ENCODE results near the gene PRICKLE4. TPM values are rescaled to one million over a fixed set of nuclear protein-coding genes. Genes with fewer than 3 reads are reported as not detected.

Gene PRICKLE4
- total and polyA plus RNA-seq, 2 of the 13 experiments (the other 11 are each of a cell fraction or from before 2014, with no cell fraction given): 0.92 to 1.2 TPM

DNA sequence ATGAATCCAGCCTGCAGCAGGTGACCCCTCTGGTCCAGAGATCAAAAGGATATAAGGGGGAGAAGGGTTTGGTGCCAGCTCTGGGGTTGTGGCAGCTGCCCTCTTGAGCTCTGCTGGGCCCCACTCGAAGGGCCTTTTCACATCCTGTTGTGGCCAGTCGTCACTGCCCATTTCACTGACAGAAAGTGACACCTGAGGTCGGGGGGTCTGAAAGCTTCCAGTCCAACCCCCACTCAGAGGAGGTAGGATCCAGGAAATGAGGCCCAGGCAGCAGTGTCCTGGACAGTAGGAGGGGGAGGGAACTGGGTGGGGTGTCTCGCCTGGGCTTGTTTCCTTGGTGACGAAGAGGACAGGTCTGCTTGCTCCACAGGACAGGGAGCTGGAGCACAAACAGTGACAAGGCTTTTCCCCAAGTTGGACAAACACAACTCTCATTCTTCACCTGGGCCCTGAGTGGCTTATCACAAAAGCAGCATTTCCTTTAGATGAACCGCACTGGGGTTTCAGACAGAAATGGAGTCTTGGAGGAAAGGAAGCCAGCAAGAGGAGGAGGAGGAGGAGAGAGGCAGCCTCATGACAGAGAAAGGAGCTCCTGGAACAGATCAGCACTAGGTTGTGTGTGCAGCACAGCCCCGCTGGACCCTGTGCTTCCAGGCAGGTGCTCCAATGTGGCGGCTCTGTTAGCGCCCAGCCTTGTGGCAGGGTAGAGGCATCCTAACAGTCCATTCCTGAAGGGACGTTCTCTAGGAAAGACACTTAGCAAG, 11.9 kb upstream of the PRICKLE4 start (continued):
- TF ChIP-seq ZNF781 (CRISPR knock-in tag; IDR thresholded peaks at IDR 0.05; ENCODE audit: borderline replicate concordance, not compliant biosample characterization) (no peak), ZNF251 (CRISPR knock-in tag; IDR thresholded peaks at IDR 0.05) (no peak), ZNF101 (CRISPR knock-in tag; IDR thresholded peaks at IDR 0.05; ENCODE audit: borderline replicate concordance, low read depth) (no peak), KAT2B (IDR thresholded peaks at IDR 0.05; ENCODE audit: borderline replicate concordance, low read depth, low read length) (no peak), ZNF484 (CRISPR knock-in tag; IDR thresholded peaks at IDR 0.05; ENCODE audit: borderline replicate concordance, low read depth) (no peak), ZNF773 (CRISPR knock-in tag; IDR thresholded peaks at IDR 0.05; ENCODE audit: borderline replicate concordance) (no peak), ZMYM4 (CRISPR knock-in tag; IDR thresholded peaks at IDR 0.05) (no peak), ERF (CRISPR knock-in tag; IDR thresholded peaks at IDR 0.05) (peak; percentile 21), NFRKB (IDR thresholded peaks at IDR 0.05) (no peak), JARID2 (CRISPR knock-in tag; IDR thresholded peaks at IDR 0.05; ENCODE audit: insufficient replicate concordance) (no peak), ZKSCAN5 (CRISPR knock-in tag; IDR thresholded peaks at IDR 0.05) (no peak)
- TF ChIP-seq, protein P1, sequence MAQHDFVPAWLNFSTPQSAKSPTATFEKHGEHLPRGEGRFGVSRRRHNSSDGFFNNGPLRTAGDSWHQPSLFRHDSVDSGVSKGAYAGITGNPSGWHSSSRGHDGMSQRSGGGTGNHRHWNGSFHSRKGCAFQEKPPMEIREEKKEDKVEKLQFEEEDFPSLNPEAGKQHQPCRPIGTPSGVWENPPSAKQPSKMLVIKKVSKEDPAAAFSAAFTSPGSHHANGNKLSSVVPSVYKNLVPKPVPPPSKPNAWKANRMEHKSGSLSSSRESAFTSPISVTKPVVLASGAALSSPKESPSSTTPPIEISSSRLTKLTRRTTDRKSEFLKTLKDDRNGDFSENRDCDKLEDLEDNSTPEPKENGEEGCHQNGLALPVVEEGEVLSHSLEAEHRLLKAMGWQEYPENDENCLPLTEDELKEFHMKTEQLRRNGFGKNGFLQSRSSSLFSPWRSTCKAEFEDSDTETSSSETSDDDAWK (CRISPR knock-in tag; IDR thresholded peaks at IDR 0.05): no peak
- TF ChIP-seq, protein P2, sequence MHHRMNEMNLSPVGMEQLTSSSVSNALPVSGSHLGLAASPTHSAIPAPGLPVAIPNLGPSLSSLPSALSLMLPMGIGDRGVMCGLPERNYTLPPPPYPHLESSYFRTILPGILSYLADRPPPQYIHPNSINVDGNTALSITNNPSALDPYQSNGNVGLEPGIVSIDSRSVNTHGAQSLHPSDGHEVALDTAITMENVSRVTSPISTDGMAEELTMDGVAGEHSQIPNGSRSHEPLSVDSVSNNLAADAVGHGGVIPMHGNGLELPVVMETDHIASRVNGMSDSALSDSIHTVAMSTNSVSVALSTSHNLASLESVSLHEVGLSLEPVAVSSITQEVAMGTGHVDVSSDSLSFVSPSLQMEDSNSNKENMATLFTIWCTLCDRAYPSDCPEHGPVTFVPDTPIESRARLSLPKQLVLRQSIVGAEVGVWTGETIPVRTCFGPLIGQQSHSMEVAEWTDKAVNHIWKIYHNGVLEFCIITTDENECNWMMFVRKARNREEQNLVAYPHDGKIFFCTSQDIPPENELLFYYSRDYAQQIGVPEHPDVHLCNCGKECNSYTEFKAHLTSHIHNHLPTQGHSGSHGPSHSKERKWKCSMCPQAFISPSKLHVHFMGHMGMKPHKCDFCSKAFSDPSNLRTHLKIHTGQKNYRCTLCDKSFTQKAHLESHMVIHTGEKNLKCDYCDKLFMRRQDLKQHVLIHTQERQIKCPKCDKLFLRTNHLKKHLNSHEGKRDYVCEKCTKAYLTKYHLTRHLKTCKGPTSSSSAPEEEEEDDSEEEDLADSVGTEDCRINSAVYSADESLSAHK (CRISPR knock-in tag; IDR thresholded peaks at IDR 0.05; ENCODE audit: borderline replicate concordance): no peak
- TF ChIP-seq, protein P3, sequence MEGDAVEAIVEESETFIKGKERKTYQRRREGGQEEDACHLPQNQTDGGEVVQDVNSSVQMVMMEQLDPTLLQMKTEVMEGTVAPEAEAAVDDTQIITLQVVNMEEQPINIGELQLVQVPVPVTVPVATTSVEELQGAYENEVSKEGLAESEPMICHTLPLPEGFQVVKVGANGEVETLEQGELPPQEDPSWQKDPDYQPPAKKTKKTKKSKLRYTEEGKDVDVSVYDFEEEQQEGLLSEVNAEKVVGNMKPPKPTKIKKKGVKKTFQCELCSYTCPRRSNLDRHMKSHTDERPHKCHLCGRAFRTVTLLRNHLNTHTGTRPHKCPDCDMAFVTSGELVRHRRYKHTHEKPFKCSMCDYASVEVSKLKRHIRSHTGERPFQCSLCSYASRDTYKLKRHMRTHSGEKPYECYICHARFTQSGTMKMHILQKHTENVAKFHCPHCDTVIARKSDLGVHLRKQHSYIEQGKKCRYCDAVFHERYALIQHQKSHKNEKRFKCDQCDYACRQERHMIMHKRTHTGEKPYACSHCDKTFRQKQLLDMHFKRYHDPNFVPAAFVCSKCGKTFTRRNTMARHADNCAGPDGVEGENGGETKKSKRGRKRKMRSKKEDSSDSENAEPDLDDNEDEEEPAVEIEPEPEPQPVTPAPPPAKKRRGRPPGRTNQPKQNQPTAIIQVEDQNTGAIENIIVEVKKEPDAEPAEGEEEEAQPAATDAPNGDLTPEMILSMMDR (CRISPR knock-in tag; IDR thresholded peaks at IDR 0.05): peak; percentile 1; the same call in 1 of the 2 replicates
- TF ChIP-seq, protein P4, sequence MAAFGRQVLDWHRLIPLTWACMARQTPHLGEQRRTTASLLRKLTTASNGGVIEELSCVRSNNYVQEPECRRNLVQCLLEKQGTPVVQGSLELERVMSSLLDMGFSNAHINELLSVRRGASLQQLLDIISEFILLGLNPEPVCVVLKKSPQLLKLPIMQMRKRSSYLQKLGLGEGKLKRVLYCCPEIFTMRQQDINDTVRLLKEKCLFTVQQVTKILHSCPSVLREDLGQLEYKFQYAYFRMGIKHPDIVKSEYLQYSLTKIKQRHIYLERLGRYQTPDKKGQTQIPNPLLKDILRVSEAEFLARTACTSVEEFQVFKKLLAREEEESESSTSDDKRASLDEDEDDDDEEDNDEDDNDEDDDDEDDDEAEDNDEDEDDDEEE (CRISPR knock-in tag; IDR thresholded peaks at IDR 0.05): no peak
- TF ChIP-seq, protein P5, sequence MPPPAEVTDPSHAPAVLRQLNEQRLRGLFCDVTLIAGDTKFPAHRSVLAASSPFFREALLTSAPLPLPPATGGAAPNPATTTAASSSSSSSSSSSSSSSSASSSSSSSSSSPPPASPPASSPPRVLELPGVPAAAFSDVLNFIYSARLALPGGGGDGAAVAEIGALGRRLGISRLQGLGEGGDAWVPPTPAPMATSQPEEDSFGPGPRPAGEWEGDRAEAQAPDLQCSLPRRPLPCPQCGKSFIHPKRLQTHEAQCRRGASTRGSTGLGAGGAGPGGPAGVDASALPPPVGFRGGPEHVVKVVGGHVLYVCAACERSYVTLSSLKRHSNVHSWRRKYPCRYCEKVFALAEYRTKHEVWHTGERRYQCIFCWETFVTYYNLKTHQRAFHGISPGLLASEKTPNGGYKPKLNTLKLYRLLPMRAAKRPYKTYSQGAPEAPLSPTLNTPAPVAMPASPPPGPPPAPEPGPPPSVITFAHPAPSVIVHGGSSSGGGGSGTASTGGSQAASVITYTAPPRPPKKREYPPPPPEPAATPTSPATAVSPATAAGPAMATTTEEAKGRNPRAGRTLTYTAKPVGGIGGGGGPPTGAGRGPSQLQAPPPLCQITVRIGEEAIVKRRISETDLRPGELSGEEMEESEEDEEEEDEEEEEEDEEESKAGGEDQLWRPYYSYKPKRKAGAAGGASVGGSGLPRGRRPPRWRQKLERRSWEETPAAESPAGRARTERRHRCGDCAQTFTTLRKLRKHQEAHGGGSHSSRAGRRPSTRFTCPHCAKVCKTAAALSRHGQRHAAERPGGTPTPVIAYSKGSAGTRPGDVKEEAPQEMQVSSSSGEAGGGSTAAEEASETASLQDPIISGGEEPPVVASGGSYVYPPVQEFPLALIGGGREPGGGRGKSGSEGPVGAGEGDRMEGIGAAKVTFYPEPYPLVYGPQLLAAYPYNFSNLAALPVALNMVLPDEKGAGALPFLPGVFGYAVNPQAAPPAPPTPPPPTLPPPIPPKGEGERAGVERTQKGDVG (CRISPR knock-in tag; IDR thresholded peaks at IDR 0.05; ENCODE audit: borderline replicate concordance): no peak
- TF ChIP-seq, protein P6, sequence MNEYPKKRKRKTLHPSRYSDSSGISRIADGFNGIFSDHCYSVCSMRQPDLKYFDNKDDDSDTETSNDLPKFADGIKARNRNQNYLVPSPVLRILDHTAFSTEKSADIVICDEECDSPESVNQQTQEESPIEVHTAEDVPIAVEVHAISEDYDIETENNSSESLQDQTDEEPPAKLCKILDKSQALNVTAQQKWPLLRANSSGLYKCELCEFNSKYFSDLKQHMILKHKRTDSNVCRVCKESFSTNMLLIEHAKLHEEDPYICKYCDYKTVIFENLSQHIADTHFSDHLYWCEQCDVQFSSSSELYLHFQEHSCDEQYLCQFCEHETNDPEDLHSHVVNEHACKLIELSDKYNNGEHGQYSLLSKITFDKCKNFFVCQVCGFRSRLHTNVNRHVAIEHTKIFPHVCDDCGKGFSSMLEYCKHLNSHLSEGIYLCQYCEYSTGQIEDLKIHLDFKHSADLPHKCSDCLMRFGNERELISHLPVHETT (CRISPR knock-in tag; conservative IDR thresholded peaks at IDR 0.05): no peak

Data from HepG2 (cell line).